Occipital lobe (tissue), 2 donors: ENCODE results near the gene CPTP. TPM values are rescaled to one million over a fixed set of nuclear protein-coding genes. Genes with fewer than 3 reads are reported as not detected.
"Not testable (repeated sequence)": the region's sequence is repeated elsewhere in the genome, so short reads cannot be mapped to it uniquely, and the experiment has no call there.

Experiments used
- DNase-seq: peaks from one replicate; lab custom pipeline; 2025; lab: John Stamatoyannopoulos, UW
- total RNA-seq: library from RNA; depleted of rRNA; stranded (reverse); fragments of >200 nt; gene quantifications from one replicate; pipeline ENCODE4 v1.2.3, GENCODE V29; 2014

CPTP gene
- total RNA-seq, 1 donor from 2014 or later: 12.3 TPM

DNA sequence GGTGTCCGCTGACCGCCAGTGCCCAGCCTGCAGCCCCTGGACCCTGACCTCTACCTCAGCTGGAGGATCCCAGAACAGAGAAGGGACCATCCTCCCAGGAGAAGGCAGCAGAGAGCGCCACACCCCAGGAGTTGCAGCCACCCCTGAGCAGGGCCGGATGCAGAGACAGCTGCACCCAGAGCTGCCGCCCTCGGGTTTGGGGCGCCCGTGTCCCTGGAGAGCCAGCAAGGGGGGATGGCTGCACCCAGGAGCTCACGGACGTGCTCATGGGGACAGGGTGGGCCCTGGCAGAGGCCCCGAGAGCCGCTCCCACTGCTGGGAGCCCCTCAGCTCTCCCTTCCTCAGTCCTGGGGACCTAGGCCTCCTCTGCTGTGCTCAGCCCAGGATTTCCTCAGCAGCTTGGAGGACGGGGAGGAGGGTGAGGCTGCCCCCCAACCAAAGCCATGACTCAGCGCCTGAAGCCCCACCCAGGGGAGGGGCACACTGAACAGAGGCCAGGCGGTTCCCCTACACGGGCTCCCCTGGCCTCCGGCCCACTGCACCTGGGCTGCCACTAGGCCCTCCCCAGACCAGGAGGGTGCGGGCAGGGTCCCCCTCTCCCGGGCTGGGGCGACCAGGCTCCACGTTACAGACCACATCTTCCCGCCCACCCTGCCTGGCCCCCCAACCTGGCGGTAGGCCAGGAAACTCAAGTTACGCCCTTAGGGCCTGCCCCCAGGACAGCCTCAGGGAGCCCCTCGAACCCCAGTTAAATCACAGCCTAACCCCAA is 19.1 kb upstream of the CPTP start:
- peak; percentile 16 for DNase-seq

DNA sequence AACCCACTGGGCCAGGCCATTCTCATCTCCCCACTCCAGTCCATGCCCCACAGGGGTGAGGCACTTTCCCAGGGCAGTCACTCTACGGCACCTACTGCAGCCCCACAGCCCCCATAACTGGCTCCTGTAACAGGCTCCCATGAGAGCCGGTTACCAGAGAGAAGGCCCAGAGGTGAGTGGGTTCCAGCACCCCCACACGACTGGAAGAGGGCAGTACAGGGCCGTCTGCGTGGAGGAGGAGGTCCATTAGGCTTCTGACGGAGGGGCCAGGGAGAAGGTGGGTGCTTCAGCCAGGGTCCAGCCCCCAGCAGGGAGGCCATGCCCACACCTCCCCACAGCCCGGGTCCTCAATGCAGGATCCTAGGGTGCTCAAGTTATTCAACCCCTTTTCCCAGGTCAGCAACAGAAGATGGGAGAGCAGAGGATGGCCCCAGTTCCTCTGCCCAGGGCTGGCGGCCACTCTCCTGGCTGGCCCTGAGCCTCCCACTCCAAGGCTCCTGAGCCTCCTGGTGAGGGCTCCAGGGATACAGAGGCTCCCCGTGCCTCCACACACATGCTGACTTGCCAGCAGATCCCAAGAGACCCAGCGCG is 18.4 kb upstream of the CPTP start:
- DNase-seq: no peak

DNA sequence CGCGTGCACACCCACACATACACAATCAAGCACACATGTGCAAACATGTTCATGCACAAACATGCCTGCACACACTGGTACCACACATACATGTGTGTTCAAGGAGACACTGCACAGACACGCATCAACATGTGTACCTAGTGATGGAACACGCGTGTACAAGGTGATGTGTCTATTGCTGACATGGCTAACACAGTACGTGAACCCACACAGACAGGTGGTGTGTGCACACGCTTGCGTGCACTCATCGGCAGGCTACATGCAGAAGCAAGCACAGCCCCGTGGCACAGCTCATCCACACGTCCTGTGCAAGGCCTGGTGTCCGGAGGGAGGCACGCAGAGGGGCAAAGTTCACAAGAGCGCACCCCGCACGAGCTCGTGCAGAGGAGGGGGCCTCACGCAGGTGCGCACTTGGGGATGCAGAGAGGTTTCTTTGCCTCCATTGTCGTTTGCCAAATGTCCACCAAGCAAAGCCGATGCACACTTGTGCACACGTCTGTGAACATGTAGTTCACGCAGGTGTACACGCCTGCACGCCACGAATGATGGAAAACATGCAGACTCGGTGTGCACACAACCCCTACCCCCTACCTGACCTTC is 17.8 kb upstream of the CPTP start:
- no peak for DNase-seq

DNA sequence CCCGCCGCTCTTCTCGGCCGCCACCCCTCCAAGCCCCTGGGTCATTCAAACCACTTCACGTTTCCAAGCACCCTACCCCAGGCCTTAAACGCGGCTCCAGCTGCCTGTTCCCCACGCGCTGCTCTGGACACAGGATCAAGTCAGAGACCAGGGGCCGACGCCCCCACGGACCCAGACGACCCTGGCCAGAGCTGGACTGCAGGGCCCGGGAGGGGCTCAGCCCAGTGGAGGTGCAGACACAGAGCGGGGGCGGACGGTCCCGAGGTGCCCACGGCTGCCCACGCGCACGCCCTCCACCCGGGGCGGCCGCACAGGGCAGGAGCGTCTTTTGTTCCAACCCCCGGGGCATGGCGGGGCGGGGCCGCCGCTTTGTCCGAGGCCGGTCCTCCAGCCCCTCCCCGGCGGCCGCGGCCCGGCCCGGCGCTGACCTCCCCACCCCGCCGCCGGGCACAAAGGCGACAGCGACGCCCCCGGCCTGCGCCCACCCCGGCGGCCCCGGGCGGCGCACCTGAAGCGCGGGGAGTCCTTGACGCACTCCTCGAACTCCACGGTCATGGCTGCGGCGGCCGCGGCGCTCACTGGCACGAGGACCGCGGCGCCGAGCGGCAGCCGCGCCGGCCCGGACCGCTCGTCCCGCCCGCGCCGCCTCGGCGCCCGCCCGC is 17.2 kb upstream of the CPTP start:
- DNase-seq: peak; percentile 45

DNA sequence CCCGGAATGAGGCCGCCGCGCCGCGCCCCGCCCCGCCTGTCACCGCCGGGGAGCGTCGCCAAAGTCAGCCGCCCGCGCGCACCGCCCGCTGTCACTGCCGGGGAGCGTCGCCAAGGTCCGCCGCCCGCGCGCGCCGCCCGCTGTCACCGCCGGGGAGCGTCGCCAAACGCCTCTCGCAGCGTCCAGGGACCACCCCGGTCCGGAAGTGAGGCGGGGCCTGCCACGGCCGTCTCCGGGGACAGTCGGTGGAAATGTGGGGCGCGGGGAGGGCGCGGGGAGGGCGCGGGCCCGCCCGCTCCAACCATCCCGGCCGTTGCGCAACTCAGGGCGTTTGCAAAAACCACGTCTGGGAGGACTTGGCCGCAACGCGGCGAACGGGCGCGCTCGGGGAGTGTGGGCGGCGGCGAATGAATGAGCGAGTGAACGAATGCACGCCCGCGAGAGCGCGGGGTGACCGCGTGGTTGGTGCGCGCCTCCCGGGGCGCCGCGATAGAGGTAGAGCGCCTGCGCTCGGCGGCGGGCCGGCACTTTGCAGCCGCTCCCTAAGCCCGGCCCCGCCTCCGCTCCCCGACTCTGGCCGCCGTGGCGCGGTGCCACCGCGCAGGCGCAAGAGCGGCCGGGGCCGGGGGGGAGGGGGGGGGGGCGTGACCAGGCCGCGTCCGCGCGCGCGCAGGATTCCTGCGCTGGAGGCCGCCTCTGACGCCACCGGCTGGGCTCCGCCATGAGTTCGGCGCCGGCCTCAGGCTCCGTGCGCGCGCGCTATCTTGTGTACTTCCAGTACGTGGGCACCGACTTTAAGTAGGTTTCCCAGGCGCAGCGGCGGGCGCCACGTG is 16.5 kb upstream of the CPTP start, which contains the start of the genes ACAP3 and PUSL1:
Gene ACAP3, minus strand, starts transcription at position 8 of the 833 bp plus-strand sequence. CDS start 115 bp downstream, outside the sequence.
Gene PUSL1, plus strand, starts transcription at position 675 of the 833 bp plus-strand sequence. Its CDS starts 47 bp downstream, at position 722.
- DNase-seq: peak; percentile 87

DNA sequence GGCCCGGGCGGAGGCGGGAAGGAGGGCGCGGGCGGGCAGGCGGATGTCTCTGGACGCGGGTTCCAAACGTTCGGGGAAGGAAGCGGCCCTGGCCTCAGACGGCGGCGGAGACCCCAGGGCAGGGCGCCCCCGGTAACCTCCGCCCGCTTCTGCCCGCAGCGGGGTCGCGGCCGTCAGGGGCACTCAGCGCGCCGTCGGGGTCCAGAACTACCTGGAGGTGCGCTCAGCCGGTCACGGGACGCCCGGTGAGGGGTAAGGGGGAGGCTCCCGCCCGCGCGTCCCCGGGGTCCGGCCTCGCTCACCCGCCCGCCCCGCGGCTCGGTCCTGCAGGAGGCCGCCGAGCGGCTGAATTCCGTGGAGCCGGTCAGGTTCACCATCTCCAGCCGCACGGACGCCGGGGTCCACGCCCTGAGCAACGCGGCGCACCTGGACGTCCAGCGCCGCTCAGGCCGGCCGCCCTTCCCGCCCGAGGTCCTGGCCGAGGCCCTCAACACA is 15.8 kb upstream of the CPTP start:
- DNase-seq: no peak

DNA sequence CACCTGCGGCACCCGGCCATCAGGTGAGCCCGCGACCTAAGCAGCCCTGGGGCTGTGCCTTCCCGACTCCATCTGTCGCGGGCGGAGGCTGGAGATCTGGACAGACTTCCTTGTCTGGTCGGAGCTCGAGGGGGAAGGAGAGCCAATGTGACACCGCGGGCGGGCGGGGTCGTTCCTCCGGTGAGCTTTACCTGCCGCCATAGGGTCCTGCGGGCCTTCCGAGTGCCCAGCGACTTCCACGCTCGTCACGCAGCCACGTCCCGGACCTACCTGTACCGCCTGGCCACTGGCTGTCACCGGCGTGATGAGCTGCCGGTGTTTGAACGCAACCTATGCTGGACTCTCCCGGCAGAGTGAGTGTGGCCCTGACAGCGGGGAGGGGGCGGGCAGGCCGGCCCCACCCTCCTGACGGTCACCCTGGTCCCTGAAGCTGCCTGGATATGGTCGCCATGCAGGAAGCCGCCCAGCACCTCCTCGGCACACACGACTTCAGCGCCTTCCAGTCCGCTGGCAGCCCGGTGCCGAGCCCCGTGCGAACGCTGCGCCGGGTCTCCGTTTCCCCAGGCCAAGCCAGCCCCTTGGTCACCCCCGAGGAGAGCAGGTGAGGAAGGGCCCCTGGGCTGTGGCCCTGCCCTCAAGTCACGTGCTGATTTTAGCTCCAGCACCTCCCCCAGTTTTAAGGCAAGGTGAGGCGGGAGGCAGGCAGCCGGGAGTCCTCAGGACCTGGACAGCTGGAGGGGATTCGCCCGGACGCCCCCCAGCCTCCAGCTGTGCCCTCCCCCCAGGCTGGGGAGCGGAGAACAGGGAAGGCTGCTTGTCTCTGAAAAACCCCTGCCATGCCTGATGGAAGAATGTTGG is 15.1 kb upstream of the CPTP start:
- no peak for DNase-seq

DNA sequence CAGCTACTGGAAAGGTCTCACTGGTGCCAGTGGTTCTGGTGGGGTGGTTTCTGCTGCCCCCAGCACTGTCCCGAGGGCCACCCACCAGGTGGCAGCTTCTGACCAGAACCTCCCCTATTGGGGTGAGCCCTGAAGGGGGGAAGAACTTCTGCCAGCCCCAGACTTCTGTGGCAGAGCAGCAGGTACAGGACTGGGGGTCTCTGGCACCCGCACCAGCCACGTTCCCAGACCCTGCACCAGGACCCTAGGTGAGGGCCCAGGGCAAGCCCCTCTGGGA is 14.6 kb upstream of the CPTP start:
- DNase-seq: no peak

DNA sequence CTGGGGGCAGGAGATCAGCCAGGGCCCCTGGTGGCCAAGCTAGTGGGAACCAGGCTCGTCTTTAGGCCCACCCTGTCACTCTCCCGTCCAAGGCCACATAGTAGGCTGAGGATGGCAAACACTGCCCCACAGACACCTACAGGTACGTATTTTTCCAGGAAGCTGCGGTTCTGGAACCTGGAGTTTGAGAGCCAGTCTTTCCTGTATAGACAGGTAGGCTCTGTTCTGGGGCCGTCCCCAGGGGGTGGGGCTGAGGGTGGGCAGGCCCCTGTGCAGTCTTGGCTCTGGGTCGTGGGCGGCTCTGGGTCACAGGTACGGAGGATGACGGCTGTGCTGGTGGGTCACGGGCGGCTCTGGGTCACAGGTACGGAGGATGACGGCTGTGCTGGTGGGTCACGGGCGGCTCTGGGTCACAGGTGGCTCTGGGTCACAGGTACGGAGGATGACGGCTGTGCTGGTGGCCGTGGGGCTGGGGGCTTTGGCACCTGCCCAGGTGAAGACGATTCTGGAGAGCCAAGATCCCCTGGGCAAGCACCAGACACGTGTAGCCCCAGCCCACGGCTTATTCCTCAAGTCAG is 14.0 kb upstream of the CPTP start:
- no peak for DNase-seq

DNA sequence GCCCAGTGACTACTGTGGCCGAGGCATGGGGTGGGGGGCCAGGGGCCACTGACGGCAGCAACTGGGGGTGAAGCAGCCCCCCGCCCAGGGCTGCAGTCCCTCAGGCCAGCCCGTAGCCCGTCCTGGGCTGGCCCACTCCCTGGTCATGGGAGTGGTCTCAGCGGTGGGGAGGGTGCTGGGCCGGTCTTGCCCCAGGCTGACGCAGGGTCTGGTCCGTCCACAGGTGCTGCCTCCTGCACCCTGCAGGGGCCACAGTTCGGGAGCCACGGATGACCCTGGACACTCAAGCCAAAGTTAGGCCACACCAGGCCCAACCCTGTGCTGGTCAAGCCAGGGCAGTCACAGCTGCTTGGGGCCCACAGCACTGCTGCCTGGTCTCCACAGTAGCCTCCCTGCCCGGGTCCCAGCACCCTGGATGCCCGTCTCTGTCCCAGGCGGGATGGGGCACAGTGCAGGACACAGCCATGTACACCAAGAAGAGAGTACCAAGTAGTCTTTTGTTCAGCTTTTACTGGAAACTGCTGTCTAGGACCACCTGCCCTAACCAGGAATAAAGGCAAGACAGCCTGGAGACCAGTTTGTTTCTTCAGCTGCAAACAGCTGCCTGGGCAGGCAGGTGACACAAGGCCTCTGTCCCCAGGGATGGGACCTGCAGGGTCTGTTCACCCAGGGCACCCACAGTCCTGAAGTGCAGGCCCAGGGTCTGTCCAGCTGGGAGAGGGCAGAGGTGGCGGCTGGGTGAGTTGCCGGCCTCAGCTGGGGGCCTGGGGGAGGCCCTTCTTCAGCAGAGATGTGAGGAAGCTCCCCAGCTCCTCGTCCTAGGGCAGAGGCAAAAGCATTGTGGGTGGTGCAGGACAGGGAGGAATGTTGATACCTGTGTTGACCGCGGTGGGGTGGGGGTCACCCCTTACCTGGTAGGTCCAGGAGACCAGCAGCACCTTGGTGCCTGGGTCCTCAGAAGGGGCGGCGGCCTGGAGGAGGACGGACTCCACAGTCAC is 13.2 kb upstream of the CPTP start:
- DNase-seq: no peak

DNA sequence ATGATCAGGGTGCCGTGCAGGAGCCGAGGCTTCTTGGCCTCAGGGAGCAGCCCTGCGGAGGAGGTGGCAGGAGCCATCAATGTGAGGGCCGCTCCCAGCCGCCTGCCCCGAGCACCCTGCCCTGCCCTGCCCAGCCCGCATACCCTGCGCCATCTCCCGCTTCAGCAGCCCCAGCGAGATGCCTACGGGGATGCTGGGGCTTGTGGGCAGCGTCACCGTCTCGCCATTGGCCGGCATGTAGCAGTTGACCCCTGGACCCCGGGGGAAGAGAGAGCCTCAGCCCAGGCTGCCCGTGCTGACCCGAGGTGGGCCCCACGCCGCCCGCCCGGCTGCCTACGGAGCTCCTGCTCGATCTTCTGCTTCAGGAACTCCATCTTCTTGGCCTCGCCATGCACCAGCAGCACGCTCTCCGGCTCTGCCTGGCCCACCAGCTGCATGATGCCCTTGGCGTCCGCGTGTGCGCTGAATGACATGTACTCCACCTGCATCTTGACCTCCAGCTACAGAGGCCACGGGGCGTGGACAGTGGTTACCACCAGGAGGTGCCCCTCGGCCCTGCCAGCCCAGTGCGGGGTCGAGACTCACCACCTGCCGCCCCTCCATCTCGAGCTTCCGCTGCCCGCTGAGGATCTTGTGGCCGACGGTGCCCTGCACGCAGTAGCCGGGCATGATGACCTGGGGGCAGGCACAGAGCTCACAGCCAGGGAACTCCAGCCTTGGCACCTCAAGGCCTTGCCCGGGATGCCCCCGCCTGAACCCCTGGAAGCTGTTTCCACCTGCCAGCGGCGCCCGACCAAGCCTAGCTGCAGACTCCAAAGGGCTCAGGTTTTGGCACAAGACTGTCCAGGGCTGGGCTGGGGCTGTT is 11.9 kb upstream of the CPTP start:
- no peak for DNase-seq

DNA sequence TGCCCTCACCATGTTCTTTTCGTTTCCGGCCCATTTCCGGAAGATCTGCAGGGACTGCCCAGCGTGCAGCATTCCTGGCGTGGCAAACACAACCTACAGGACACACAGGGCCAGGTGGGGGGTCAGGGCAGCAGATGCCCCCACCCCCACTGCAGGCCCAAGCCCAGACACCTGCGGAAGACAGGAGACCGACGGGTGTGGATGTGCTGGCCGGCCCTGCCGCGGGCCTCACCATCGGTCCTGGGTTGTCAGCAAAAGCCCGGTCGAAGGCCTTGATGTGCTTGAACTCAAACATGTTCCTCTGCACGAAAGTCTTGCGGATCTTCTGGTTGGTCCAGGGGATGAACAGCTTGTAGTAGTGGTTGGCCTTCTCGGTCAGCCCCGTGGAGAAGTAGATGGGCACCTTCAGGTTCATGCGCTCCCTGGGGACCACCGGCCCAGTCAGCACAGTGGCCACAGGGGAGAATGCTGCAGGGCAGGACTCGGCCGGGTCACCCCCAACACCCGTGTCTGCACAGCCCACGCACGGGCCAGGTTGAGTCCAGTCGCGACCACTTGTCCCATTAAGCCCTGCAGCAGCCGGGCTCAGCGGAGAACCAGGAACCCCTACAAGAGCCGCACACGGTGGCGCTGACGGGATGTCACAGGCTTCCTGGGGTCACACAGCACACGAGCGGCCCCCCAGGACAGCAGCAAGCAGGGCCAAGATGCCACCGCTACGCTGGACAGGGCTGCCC is 10.9 kb upstream of the CPTP start:
- DNase-seq: no peak

DNA sequence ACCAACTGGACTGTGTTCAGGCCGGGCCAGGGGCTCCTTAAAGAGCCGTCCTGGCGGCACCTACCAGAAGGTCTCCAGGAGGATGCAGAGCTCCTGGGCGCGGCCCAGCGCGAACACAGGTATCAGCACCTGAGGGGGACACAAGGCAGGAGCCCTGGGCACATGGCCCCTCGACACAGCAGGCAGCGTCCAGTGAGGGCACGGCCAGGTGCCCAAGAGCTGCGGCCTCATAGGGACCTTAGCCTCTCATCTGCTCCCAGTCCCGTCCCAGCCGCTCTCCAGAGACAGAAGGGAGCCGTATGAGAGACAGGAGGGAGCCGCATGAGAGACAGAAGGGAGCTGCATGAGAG is 10.4 kb upstream of the CPTP start:
- DNase-seq: no peak

DNA sequence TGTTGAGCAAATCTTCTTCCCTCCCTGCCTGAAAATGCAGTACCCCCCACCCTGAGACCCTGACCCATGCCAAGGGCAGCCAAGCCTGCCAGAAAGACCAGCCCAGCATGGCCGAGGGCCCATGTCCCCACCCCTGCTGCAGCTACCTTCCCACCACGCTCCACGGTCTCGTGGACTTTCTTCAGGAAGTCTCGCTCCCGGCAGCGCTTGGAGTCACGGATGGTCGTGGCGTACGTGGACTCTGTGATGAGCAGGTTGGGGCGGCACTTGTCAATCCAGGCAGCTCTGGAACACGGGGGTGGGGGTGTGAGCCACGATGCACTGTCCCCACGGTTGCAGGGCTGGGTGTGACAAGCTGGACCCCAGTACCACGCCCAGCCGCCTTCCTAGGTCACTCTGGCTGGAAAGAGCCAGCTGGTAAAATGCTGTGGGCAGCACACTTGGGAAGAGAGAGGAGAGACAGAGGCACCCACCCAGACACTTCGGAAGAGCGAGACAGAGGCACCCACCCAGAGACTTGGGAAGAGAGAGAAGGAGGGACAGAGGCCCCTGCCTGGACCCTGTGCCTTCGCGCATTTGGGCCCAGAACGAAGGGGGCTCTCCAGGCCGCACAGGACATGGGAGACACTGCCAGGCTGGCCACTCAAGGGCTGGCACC is 9.8 kb upstream of the CPTP start:
- no peak for DNase-seq

DNA sequence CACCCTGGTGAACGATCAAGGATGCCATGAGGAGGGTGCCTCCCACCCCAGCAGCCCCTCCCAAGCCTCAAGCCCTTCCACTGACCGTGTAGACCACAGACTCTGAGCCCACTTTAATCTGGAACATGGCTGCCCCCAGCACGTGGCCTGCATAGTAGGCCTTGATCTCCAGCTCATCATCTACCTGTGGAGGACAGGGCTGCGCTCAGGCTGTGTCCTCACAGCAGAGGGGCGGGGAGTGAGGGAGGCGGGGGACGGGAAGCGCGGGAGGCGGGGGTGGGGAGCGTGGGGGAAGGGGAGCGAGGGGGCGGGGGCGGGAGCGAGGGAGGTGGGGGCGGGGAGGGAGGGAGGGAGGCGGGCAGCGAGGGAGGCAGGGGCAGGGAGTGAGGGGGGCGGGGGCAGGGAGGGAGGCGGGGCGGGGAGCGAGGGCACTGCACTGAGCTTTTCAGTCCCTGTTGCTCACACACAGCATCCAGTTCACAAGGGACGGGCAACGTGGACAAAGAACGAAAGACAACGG is 9.1 kb upstream of the CPTP start:
- DNase-seq: no peak

DNA sequence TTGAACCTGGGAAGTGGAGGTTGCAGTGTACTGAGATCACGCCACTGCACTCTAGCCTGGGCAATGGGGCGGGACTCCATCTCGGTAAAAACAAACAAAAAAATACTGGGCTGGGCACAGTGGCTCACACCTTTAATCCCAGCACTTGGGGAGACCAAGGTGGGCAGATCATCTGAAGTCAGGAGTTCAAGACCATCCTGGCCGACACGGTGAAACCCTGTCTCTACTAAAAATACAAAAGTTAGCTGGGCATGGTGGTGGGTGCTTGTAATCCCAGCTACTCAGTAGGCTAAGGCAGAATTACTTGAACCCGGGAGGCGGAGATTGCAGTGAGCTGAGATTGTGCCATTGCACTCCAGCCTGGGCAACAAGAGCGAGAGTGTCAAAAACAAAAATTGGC is 8.4 kb upstream of the CPTP start:
- DNase-seq: not testable (repeated sequence)
